ENCODE results near the gene ORC4.
A peak's percentile ranks its signal among the peaks of the same experiment; 100 is the strongest.

ORC4 gene

GRCh38 chr2:147934881-147935620 lies 85.5 kb downstream of the ORC4 start:
- DNase-seq (ENCODE audit: low read depth, low spot score): no peak

GRCh38 chr2:147933931-147934330 lies 86.6 kb downstream of the ORC4 start:
- no peak for DNase-seq (ENCODE audit: low read depth, low spot score)

DNA sequence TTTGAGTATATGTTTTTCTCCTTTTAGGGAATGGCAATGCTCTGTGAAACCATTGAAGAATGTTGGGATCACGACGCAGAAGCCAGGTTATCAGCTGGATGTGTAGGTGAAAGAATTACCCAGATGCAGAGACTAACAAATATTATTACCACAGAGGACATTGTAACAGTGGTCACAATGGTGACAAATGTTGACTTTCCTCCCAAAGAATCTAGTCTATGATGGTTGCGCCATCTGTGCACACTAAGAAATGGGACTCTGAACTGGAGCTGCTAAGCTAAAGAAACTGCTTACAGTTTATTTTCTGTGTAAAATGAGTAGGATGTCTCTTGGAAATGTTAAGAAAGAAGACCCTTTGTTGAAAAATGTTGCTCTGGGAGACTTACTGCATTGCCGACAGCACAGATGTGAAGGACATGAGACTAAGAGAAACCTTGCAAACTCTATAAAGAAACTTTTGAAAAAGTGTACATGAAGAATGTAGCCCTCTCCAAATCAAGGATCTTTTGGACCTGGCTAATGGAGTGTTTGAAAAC lies 93.4 kb downstream of the ORC4 start:
- DNase-seq (ENCODE audit: low read depth, low spot score): no peak

- DNase-seq (ENCODE audit: low read depth, low spot score): no peak
Observed at GRCh38 chr2:147925886-147926285, 94.7 kb downstream of the ORC4 start.

GRCh38 chr2:147924647-147925046 lies 95.9 kb downstream of the ORC4 start:
- no peak for DNase-seq (ENCODE audit: low read depth, low spot score)

GRCh38 chr2:147923846-147924245 lies 96.7 kb downstream of the ORC4 start:
- DNase-seq (ENCODE audit: low read depth, low spot score): no peak

- no peak for DNase-seq (ENCODE audit: low read depth, low spot score)
Observed at GRCh38 chr2:147917161-147917560, 103.4 kb downstream of the ORC4 start.

GRCh38 chr2:147916723-147917122 lies 103.8 kb downstream of the ORC4 start:
- DNase-seq (ENCODE audit: low read depth, low spot score): no peak

DNA sequence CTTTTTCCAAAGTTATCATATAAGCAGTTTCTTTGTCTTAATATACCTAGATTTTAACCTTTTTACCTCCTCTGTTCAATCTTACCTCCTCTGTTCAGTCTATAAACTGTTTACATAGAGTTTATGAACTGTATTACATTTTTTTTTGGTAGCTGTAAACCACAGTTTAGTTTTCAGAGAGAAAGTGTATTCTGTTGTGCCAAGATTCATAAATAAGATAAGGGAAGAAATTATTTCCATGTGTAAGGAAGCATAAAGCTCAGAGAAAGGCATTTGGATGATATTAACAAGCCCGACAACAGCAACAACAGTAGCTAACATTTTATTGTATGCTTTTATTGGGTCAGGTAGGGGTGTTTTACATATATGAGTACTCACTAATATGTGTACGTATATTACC lies 104.5 kb downstream of the ORC4 start:
- DNase-seq (ENCODE audit: low read depth, low spot score): no peak

DNA sequence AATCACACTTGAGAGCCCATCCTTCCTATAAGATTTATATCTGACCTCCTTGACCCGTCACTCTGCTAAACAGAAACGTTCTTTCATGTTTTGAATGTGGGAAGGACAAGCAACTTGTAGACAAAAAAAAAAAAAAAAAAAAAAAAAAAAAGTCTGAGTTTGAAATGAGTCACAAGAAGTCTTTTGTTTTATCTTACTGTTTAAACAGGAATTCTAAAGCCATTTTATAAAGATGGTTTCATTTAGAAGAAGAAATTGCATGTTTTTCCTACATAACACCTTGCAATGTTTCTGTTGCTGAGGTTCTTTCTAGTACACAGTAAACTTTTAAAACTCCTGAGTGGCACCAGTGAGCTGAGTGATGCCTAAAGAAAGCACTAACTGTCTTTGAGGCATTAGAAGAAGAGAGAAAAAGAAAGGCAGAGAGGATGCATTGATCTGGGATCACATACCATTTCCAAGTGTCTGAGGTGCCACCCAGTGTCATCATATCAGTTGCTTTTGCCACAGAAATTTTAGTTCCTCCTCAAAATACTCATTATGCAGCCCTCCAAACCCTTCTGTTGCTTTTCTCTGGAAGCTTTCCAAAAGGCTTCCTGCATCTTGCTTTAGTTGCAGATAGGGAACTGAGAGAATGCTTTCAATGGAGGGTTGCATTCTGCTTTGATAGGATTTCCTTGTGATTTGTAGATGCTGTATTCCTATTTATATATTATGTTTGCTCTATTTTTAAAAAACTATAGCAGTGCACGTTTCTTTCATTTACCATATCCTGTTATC lies 106.6 kb downstream of the ORC4 start:
- no peak for DNase-seq (ENCODE audit: low read depth, low spot score)

DNA sequence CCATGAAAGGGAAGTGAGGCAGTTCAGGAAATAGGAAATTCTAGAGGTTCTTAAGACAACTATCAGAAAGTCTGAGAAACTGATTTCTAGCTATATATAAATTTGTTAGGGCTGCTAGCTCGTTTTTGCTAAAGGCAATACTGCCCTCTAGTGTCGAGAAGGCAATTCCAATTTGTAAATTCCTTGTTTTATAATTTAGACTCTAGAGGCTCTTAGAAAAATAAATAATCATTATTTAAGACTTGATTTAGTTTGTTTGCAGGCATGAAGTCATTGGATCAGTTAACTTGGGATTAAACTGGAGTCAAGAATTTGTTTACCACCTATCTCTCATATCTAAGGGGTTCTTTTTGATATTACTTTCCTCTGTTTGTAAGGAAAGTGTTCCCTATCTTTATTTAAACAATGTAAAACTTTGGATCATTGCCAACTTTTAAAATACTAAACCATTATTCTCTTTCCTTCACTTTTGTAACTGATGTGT lies 109.5 kb downstream of the ORC4 start:
- DNase-seq (ENCODE audit: low read depth, low spot score): peak; percentile 8

DNA sequence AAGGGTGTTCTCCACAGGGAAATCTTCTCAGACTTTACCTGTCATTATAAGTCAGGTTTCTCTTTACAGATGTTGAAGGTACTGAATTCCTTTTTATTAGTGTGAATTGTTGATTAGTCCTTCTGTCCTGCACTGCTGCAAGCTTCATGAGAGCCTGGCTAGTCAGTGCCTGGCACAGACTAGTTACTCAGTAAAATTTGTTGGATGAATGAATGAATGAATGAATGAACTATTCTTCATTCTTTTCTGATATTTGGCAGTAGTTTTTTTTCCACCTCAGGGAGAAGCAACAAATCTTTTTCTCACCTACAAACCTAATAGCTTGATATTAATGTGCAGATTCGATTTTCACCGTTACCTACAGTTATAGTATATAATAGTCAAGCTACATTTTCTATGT lies 111.4 kb downstream of the ORC4 start:
- no peak for DNase-seq (ENCODE audit: low read depth, low spot score)

DNA sequence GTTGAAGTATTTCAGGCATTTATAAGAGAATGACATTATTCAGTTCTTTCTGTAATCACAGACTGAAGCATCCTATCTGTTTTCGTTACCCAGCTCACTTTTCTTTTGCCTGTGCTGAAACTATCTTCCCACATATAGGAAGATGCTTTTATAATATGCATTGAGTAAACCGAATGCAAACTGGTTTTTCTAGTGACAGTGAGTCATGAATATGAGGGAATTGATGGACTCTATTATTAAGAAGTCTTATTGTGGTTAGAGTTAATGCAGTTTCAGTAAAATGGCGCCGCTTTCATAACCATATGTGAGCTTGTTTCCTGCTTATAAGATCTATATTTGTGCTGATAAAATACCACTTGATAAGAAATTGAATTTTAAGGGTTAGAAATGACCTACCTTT lies 116.5 kb downstream of the ORC4 start:
- no peak for DNase-seq (ENCODE audit: low read depth, low spot score)

DNA sequence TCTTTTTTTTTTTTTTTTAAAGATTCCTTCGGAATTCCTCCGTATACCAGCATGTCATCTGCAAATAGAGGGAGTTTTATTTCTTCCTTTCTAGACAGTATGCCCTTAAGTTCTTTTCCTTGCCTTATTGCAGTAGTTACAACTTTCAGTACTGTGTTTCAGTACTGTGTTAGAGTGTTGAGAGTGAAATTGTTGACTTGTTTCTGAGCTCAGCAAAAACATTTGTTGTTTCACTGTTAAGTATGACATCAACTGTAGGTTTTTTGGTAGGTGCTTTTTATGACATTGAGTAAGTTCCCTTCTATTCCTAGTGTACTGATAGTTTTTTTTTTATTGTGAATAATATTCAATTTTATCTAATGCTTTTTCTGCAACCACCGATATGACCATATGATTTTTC lies 131.9 kb downstream of the ORC4 start:
- DNase-seq (ENCODE audit: low read depth, low spot score): no peak

DNA sequence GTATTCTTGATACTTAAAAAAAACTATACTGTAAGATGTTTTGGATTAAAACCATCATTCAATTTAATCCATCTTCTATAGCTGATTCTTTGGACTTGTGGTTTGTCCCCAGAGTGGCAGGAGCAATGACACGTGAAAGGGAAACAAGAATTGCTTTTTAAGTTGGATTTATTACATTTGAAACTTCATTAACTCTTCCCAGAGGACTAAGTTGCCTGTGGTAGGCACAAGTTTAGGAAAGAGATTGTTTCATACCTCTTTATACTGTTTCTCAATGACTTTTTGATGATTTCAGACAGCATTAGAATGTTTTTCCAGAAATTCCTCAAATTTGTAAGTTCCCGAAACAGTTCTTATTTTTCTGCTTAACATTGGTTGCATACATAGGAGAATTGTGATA lies 134.4 kb downstream of the ORC4 start:
- DNase-seq (ENCODE audit: low read depth, low spot score): no peak

GRCh38 chr2:147884830-147885229 lies 135.7 kb downstream of the ORC4 start:
- no peak for DNase-seq (ENCODE audit: low read depth, low spot score)

DNA sequence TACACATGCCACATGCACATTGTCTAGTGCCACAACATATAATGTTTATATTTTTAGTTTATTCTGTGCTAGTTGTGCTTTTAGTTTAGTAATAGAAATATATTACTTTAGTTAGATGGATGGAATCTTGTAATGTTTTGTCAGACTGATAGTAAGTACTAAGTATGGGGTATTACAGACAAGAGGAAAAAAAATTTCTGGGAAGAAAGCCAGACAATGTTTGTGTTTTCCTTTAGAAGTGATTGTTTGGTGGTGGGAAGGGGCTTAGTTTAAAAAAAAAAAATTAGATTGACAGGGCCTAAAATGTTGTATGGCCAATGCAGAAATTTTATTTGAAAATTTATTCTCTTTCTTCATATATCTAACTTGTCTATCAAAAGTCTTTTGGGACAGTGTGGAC lies 137.9 kb downstream of the ORC4 start:
- no peak for DNase-seq (ENCODE audit: low read depth, low spot score)
